SK-N-SH (cell line): Measurements from ENCODE around the gene PDE8A. TPM values are rescaled to one million over a fixed set of nuclear protein-coding genes. Genes with fewer than 3 reads are reported as not detected.

Source experiments
- CTCF ChIA-PET: fragments of 300-600, 350-600 bp; formaldehyde crosslinking; extraction: SDS; loops from one replicate; lab custom pipeline; 2021; lab: Yijun Ruan, JAX
- POLR2A ChIA-PET: fragments of 350-600 bp; sonication (Branson Sonifier 250); formaldehyde crosslinking; extraction: SDS; loops from one replicate; lab custom pipeline; 2020; ENCODE audit warnings: antibody characterized with exemption, inconsistent platforms; lab: Yijun Ruan, JAX
- DNase-seq: peaks from one replicate; pipeline ENCODE4 v3.0.0; 2012
- H2AFZ ChIP-seq: fragments of 200-600 bp; sonication (generic); 2 replicates; pipeline ENCODE4 v1.8.1; 2016; ENCODE audit warnings: antibody characterized with exemption, mild to moderate bottlenecking, low read depth
- H3F3A ChIP-seq: fragments of 200-600 bp; sonication (generic); replicated peaks from 2 replicates; pipeline ENCODE3; 2016; ENCODE audit warnings: antibody characterized with exemption, mild to moderate bottlenecking; ENCODE audit not compliant: insufficient read depth
- H3K27ac ChIP-seq, 2 experiments: fragments of 200-500 bp in 1 of 2; fragments of 200-600 bp in 1 of 2; sonication (Bioruptor generic) in 1 of 2; sonication (generic), shearing (Covaris generic) in 1 of 2; 2 replicates each; pipeline versions ENCODE4 v1.5.1 to v1.6.1; 2014 to 2016; ENCODE audit warnings: low read depth in 2 of 2, inconsistent platforms in 1 of 2, low read length in 1 of 2, mild to moderate bottlenecking in 1 of 2, mixed read lengths in 1 of 2
- H3K27me3 ChIP-seq: fragments of 200-600 bp; sonication (generic), shearing (Covaris generic); 2 replicates; pipeline ENCODE4 v1.6.1; 2016; ENCODE audit warnings: mixed run types; ENCODE audit not compliant: insufficient read depth
- H3K36me3 ChIP-seq, 2 experiments: fragments of 200-500 bp in 1 of 2; fragments of 200-600 bp in 1 of 2; sonication (Bioruptor generic) in 1 of 2; sonication (generic) in 1 of 2; replicated peaks in 1 of 2; 2 replicates each; pipeline versions ENCODE3 to v1.5.1; 2014 to 2016; ENCODE audit warnings: low read length in 1 of 2, mild to moderate bottlenecking in 1 of 2; ENCODE audit not compliant: insufficient read depth in 2 of 2, control insufficient read depth in 1 of 2
- H3K4me1 ChIP-seq, 2 experiments: fragments of 200-500 bp in 1 of 2; fragments of 200-600 bp in 1 of 2; sonication (Bioruptor generic) in 1 of 2; sonication (generic), shearing (Covaris generic) in 1 of 2; 2 replicates each; pipeline versions ENCODE4 v1.5.1 to v1.6.1; 2014 to 2016; ENCODE audit warnings: low read depth in 1 of 2, low read length in 1 of 2, mixed run types in 1 of 2; ENCODE audit not compliant: insufficient read depth in 2 of 2, control insufficient read depth in 1 of 2
- H3K4me2 ChIP-seq: fragments of 200-600 bp; sonication (generic), shearing (Covaris generic); 2 replicates; pipeline ENCODE4 v1.6.1; 2017; ENCODE audit warnings: mixed run types
- H3K4me3 ChIP-seq, 2 experiments: fragments of 200-500 bp in 1 of 2; fragments of 200-600 bp in 1 of 2; sonication (Bioruptor generic) in 1 of 2; sonication (generic), shearing (Covaris generic) in 1 of 2; 2 replicates each; pipeline versions ENCODE4 v1.5.1 to v1.8.1; 2014 to 2016; ENCODE audit warnings: low read depth in 2 of 2, inconsistent platforms in 1 of 2, low read length in 1 of 2, mild to moderate bottlenecking in 1 of 2, mixed read lengths in 1 of 2, moderate library complexity in 1 of 2
- H3K79me2 ChIP-seq: fragments of 200-600 bp; sonication (generic); 2 replicates; pipeline ENCODE4 v1.8.1; 2017; ENCODE audit warnings: mild to moderate bottlenecking; ENCODE audit not compliant: insufficient read depth
- H3K9ac ChIP-seq: fragments of 200-600 bp; sonication (generic); 2 replicates; pipeline ENCODE4 v1.6.1; 2017; ENCODE audit warnings: mixed run types
- H3K9me2 ChIP-seq: fragments of 200-600 bp; sonication (generic); 2 replicates; pipeline ENCODE4 v1.6.1; 2017; ENCODE audit warnings: mixed run types
- H3K9me3 ChIP-seq: fragments of 200-600 bp; sonication (generic); 2 replicates; pipeline ENCODE4 v1.6.1; 2017; ENCODE audit warnings: mixed run types, mild to moderate bottlenecking, moderate library complexity
- H4K20me1 ChIP-seq: fragments of 200-600 bp; sonication (generic); 2 replicates; pipeline ENCODE4 v1.6.1; 2017; ENCODE audit warnings: mild to moderate bottlenecking, mixed run types; ENCODE audit not compliant: insufficient read depth
- EZH2phosphoT487 ChIP-seq: fragments of 200-600 bp; sonication (generic); IDR thresholded peaks from 2 replicates; pipeline ENCODE4 v1.6.1; 2017; ENCODE audit warnings: low read depth, mixed run types, mild to moderate bottlenecking, antibody characterized with exemption, moderate library complexity, borderline replicate concordance
- JUND ChIP-seq: IDR thresholded peaks from 2 replicates; pipeline ENCODE4 v1.4.0; 2012
- NRF1 ChIP-seq: IDR thresholded peaks from 2 replicates; pipeline ENCODE4 v1.6.1; 2012; ENCODE audit warnings: low read depth, mild to moderate bottlenecking, low read length
- PBX3 ChIP-seq: IDR thresholded peaks from 2 replicates; pipeline ENCODE4; 2012
- POLR2AphosphoS5 ChIP-seq: IDR thresholded peaks from 2 replicates; pipeline ENCODE4 v1.6.1; 2012; ENCODE audit warnings: low read depth, low read length
- RCOR1 ChIP-seq: fragments of 150-350 bp; IDR thresholded peaks from 2 replicates; pipeline ENCODE4 v1.6.1; 2017; ENCODE audit warnings: antibody characterized with exemption, low read length
- RXRA ChIP-seq: IDR thresholded peaks from 2 replicates; pipeline ENCODE4 v1.4.0; 2012; ENCODE audit warnings: low read depth, mild to moderate bottlenecking, borderline replicate concordance
- SMC3 ChIP-seq: IDR thresholded peaks from 2 replicates; pipeline ENCODE4 v1.6.1; 2012; ENCODE audit warnings: low read depth, low read length, improper control_type of control experiment
- TCF12 ChIP-seq: IDR thresholded peaks from 2 replicates; pipeline ENCODE4 v1.4.0; 2012
- WGBS: methylation state at CpG from one replicate; pipeline ENCODE4 v1.1.6; 2017; ENCODE audit warnings: low lambda C conversion rate; 5-methylcytosine and 5-hydroxymethylcytosine counted together
- polyA plus RNA-seq, 3 experiments: library from polyadenylated mRNA; depleted of rRNA; stranded (reverse); fragments of >200 nt; gene quantifications; 2 replicates each; pipeline ENCODE4 v1.2.3, GENCODE V29; 2012

PDE8A gene
- polyA plus RNA-seq, 1 of the 3 experiments (the other 2 are of a cell fraction), result 13.4 TPM

- WGBS, result 88% methylated on average over 5 of the region's 5 CpGs
- peaks cover 86% of the 10 kb centered on the region for H3K79me2 ChIP-seq
- no peak for DNase-seq
- H4K20me1 ChIP-seq, result peaks cover 19% of the 10 kb centered on the region; the same call in 1 of the 2 replicates
- no peaks in the 10 kb centered on the region for H3K9me2 ChIP-seq
- no peak overlapping the region for H2AFZ ChIP-seq
- H3K36me3 ChIP-seq, result no peaks in the 10 kb centered on the region
- ChIA-PET CTCF (interaction anchor here (2.0 kb wide), 1 partner anchor 14 kb away, joined by 8 read pairs; no protein-coding TSS in a partner anchor), POLR2A (no interaction called here)
- H3K4me3 ChIP-seq, result no peak overlapping the region
- H3K9ac ChIP-seq, result no peak overlapping the region
- no peaks in the 10 kb centered on the region for H3K9me3 ChIP-seq
- peaks cover 5 to 19% of the 10 kb centered on the region in 2 experiments; a peak in 2 of 4 replicates for H3K4me1 ChIP-seq
- H3F3A ChIP-seq, result no peaks in the 10 kb centered on the region
- no peak overlapping the region for H3K27ac ChIP-seq
- no peak overlapping the region for H3K4me2 ChIP-seq
- TF ChIP-seq POLR2AphosphoS5, result no peak
- TF ChIP-seq RXRA, result no peak
- no peak for TF ChIP-seq PBX3
- TF ChIP-seq SMC3, result no peak
- no peak for TF ChIP-seq EZH2phosphoT487
- H3K27me3 ChIP-seq, result no peaks in the 10 kb centered on the region
Measured at GRCh38 chr15:85008474-85009260, 27.0 kb downstream of the PDE8A start.

GRCh38 chr15:85009435-85009834 lies 27.8 kb downstream of the PDE8A start:
- Histone ChIP-seq H3K27ac (no peak overlapping the region), H3K79me2 (peaks cover 86% of the 10 kb centered on the region), H3K27me3 (no peaks in the 10 kb centered on the region), H3K36me3 (no peaks in the 10 kb centered on the region), H3K4me3 (no peak overlapping the region), H3K4me2 (no peak overlapping the region), H2AFZ (no peak overlapping the region), H3K9ac (no peak overlapping the region), H3K4me1 (peaks cover 5 to 19% of the 10 kb centered on the region in 2 experiments; a peak in 2 of 4 replicates), H4K20me1 (peaks cover 19% of the 10 kb centered on the region; the same call in 1 of the 2 replicates)
- 87% methylated on average over 2 of the region's 2 CpGs for WGBS
- no peak for DNase-seq
- ChIA-PET CTCF (no interaction called here), POLR2A (no interaction called here)
- no peak for TF ChIP-seq JUND
- TF ChIP-seq TCF12, result no peak
- TF ChIP-seq RXRA, result no peak
- no peak for TF ChIP-seq NRF1
- TF ChIP-seq, all 33 proteins: peak for 0
- Histone ChIP-seq H3K9me2 (no peaks in the 10 kb centered on the region), H3K9me3 (no peaks in the 10 kb centered on the region), H3F3A (no peaks in the 10 kb centered on the region)

GRCh38 chr15:85010071-85010385 lies 28.4 kb downstream of the PDE8A start:
- no peaks in the 10 kb centered on the region for H3F3A ChIP-seq
- H3K36me3 ChIP-seq, result no peaks in the 10 kb centered on the region
- H3K9me3 ChIP-seq, result no peaks in the 10 kb centered on the region
- no peak overlapping the region for H2AFZ ChIP-seq
- CTCF ChIA-PET, result interaction anchor here (0.6 kb wide), 1 partner anchor 365 kb away, joined by 3 read pairs; no protein-coding TSS in a partner anchor
- no peak overlapping the region for H3K4me3 ChIP-seq
- H3K9me2 ChIP-seq, result no peaks in the 10 kb centered on the region
- DNase-seq, result no peak
- H3K9ac ChIP-seq, result no peak overlapping the region
- H3K4me2 ChIP-seq, result no peak overlapping the region
- peaks cover 5 to 19% of the 10 kb centered on the region in 2 experiments; a peak in 2 of 4 replicates for H3K4me1 ChIP-seq
- H4K20me1 ChIP-seq, result peaks cover 19% of the 10 kb centered on the region; the same call in 1 of the 2 replicates
- no peak for TF ChIP-seq RCOR1
- no peak for TF ChIP-seq RXRA
- TF ChIP-seq EZH2phosphoT487, result no peak
- no peak for TF ChIP-seq SMC3
- peaks cover 86% of the 10 kb centered on the region for H3K79me2 ChIP-seq
- POLR2A ChIA-PET, result no interaction called here
- no peak overlapping the region for H3K27ac ChIP-seq
- H3K27me3 ChIP-seq, result no peaks in the 10 kb centered on the region
